Dermis blood vessel endothelial cell (primary cell): ENCODE results near the gene FAM120A. TPM values are rescaled to one million over a fixed set of nuclear protein-coding genes. Genes with fewer than 3 reads are reported as not detected.

ENCODE experiments used
- DNase-seq: peaks from one replicate; pipeline ENCODE4 v3.0.0; 2010
- total RNA-seq: library from RNA; depleted of rRNA; stranded (reverse); fragments of >200 nt; gene quantifications from 2 replicates; pipeline ENCODE4 v1.2.3, GENCODE V29; 2014

FAM120A gene
- total RNA-seq, 1 donor from 2014 or later, result 86.4 TPM

GRCh38 chr9:93579711-93580516 lies 128.4 kb downstream of the FAM120A start:
- DNase-seq, result no peak

- DNase-seq, result no peak
These were observed 129.3 kb downstream of the FAM120A start for GRCh38 chr9:93580654-93581380.

- peak; percentile 46 for DNase-seq
These were observed 130.6 kb downstream of the FAM120A start for GRCh38 chr9:93582115-93582514.

- DNase-seq, result no peak
These were observed 131.1 kb downstream of the FAM120A start for GRCh38 chr9:93582550-93582949.

- DNase-seq, result no peak
These were observed 133.8 kb downstream of the FAM120A start for GRCh38 chr9:93585259-93585658.

GRCh38 chr9:93585695-93586094 lies 134.2 kb downstream of the FAM120A start:
- no peak for DNase-seq

- no peak for DNase-seq
These were observed 135.0 kb downstream of the FAM120A start for GRCh38 chr9:93586290-93587057.

- DNase-seq, result no peak
These were observed 135.8 kb downstream of the FAM120A start for GRCh38 chr9:93587284-93587650.

GRCh38 chr9:93587651-93588347 lies 136.3 kb downstream of the FAM120A start:
- DNase-seq, result peak; percentile 37

GRCh38 chr9:93588641-93589609 lies 137.4 kb downstream of the FAM120A start:
- DNase-seq, result peak; percentile 45

GRCh38 chr9:93589688-93590087 lies 138.2 kb downstream of the FAM120A start:
- peak; percentile 56 for DNase-seq

GRCh38 chr9:93590609-93591234 lies 139.2 kb downstream of the FAM120A start:
- DNase-seq, result no peak

- no peak for DNase-seq
These were observed 140.0 kb downstream of the FAM120A start for GRCh38 chr9:93591301-93592007.

GRCh38 chr9:93592008-93592642 lies 140.6 kb downstream of the FAM120A start:
- DNase-seq, result no peak

- no peak for DNase-seq
These were observed 141.1 kb downstream of the FAM120A start for GRCh38 chr9:93592643-93593021.

- DNase-seq, result no peak
These were observed 141.7 kb downstream of the FAM120A start for GRCh38 chr9:93593144-93593658.

GRCh38 chr9:93594041-93594756 lies 142.7 kb downstream of the FAM120A start:
- no peak for DNase-seq

GRCh38 chr9:93595461-93595860 lies 144.0 kb downstream of the FAM120A start:
- no peak for DNase-seq

GRCh38 chr9:93595861-93596365 lies 144.4 kb downstream of the FAM120A start:
- DNase-seq, result no peak
